BE2C (cell line): Measurements from ENCODE around the gene PTPRG.
A peak's percentile ranks its signal among the peaks of the same experiment; 100 is the strongest.

Source experiments
- DNase-seq: peaks from one replicate; pipeline ENCODE4 v3.0.0-alpha.2; 2020
- H3K27me3 ChIP-seq: fragments of 250-450 bp; sonication (Bioruptor Pico); 2 replicates; pipeline ENCODE4 v1.5.1; 2020; ENCODE audit warnings: mild to moderate bottlenecking
- H3K36me3 ChIP-seq: fragments of 250-450 bp; sonication (Bioruptor Pico); 2 replicates; pipeline ENCODE4 v1.5.1; 2020; ENCODE audit warnings: mild to moderate bottlenecking
- H3K4me1 ChIP-seq: fragments of 250-450 bp; sonication (Bioruptor Pico); 2 replicates; pipeline ENCODE4 v1.5.1; 2020
- H3K4me3 ChIP-seq: 2 replicates; pipeline ENCODE4 v1.5.1; 2011; ENCODE audit warnings: low read depth, low read length
- H3K9me3 ChIP-seq: fragments of 250-450 bp; sonication (Bioruptor Pico); 2 replicates; pipeline ENCODE4 v1.5.1; 2020
- TF ChIP-seq, protein P1 (sequence below): IDR thresholded peaks from 2 replicates; pipeline ENCODE4 v1.5.1; 2012; ENCODE audit warnings: mild to moderate bottlenecking, low read depth, low read length

PTPRG gene

DNA sequence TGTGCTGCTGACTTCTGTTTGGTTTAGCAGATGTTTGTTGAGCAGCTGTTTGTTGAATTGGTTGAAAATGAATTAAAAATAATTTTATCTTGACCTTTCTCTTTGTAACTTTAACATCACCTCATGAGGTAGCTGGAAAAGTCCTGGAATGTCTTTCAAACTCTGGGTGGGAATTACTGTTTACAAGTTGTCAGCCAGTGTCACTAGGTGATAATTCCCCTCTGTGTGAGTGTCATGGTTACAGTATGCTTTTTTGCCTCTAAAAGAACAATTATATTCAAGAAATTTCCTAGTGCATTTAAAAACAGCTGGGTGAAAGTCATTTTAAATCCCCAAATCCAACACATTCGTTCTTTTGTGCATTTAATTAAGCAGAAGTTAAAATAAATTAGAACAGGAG is 113.2 kb downstream of the PTPRG start:
- TF ChIP-seq, protein P1, sequence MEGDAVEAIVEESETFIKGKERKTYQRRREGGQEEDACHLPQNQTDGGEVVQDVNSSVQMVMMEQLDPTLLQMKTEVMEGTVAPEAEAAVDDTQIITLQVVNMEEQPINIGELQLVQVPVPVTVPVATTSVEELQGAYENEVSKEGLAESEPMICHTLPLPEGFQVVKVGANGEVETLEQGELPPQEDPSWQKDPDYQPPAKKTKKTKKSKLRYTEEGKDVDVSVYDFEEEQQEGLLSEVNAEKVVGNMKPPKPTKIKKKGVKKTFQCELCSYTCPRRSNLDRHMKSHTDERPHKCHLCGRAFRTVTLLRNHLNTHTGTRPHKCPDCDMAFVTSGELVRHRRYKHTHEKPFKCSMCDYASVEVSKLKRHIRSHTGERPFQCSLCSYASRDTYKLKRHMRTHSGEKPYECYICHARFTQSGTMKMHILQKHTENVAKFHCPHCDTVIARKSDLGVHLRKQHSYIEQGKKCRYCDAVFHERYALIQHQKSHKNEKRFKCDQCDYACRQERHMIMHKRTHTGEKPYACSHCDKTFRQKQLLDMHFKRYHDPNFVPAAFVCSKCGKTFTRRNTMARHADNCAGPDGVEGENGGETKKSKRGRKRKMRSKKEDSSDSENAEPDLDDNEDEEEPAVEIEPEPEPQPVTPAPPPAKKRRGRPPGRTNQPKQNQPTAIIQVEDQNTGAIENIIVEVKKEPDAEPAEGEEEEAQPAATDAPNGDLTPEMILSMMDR, result no peak
- Histone ChIP-seq H3K9me3 (no peaks in the 10 kb centered on the region), H3K4me3 (no peak overlapping the region), H3K27me3 (no peaks in the 10 kb centered on the region; the same call in 1 of the 2 replicates), H3K4me1 (no peaks in the 10 kb centered on the region), H3K36me3 (no peaks in the 10 kb centered on the region)
- DNase-seq, result no peak

DNA sequence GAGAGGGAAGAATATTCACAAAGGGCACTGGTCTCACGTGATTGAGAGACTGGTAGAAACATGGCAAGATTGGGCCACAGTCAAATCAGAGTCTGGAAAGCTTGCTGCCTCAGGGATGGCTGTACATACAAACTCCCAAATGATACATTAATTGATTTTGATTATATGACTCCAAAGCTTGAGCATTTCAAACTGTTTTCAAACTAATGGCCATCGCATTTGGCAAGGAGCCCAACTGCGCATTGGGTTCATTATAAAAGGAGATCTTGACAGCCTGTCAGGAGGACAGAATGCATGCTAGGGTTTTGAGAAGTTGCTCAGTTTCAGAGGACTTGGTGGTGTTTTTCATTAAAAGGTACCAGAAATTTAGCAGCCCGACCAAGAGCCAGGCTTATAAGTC is 117.7 kb downstream of the PTPRG start:
- no peaks in the 10 kb centered on the region; the same call in 1 of the 2 replicates for H3K27me3 ChIP-seq

DNA sequence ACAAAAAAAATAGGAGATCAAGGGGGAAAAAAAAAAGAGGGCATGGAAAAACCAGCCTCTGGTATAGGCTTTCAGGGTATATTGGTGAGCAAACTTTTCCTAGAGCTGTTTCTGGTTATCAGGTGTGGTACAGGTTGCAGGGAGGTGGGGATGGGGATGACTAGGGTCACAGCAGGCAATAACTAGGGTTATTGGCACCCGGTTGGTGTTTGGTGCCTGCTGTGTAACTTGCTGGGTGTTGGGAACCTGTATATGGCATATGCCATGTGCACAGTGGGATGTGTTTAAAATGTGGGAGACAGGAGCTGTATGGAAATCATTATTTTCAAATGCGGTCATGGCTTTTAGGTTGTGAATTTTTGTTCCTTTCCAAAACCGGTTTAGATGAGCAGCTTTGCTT is 119.2 kb downstream of the PTPRG start:
- H3K4me1 ChIP-seq, result no peaks in the 10 kb centered on the region
- no peaks in the 10 kb centered on the region for H3K36me3 ChIP-seq
- TF ChIP-seq, protein P1, result no peak
- H3K27me3 ChIP-seq, result no peaks in the 10 kb centered on the region; the same call in 1 of the 2 replicates
- H3K9me3 ChIP-seq, result no peaks in the 10 kb centered on the region
- DNase-seq, result no peak
- H3K4me3 ChIP-seq, result no peak overlapping the region

More for the DNA sequence above, 117.7 kb downstream of the PTPRG start:
- Histone ChIP-seq H3K4me3 (no peak overlapping the region), H3K4me1 (no peaks in the 10 kb centered on the region), H3K9me3 (no peaks in the 10 kb centered on the region), H3K36me3 (no peaks in the 10 kb centered on the region)
- peak; percentile 7 for DNase-seq
- TF ChIP-seq, protein P1, result no peak

DNA sequence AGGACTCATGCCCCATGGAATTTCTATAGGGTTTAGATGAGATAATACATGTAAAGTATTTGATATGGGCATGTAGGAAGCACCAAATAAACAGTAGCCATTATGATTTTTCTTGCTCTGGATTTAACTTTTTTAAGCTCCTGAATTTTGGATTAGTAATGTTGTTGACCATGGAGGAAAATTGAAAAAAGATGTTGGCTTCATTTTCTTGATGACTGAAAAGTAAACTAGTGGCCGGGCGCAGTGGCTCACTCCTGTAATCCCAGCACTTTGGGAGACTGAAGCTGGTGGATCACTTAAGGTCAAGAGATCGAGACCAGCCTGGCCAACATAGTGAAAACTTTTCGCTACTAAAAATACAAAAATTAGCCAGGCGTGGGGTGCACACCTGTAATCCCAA is 120.3 kb downstream of the PTPRG start:
- TF ChIP-seq, protein P1, result no peak
- Histone ChIP-seq H3K4me3 (no peak overlapping the region), H3K9me3 (no peaks in the 10 kb centered on the region), H3K27me3 (no peaks in the 10 kb centered on the region; the same call in 1 of the 2 replicates), H3K36me3 (no peaks in the 10 kb centered on the region), H3K4me1 (no peaks in the 10 kb centered on the region)
- DNase-seq, result no peak

DNA sequence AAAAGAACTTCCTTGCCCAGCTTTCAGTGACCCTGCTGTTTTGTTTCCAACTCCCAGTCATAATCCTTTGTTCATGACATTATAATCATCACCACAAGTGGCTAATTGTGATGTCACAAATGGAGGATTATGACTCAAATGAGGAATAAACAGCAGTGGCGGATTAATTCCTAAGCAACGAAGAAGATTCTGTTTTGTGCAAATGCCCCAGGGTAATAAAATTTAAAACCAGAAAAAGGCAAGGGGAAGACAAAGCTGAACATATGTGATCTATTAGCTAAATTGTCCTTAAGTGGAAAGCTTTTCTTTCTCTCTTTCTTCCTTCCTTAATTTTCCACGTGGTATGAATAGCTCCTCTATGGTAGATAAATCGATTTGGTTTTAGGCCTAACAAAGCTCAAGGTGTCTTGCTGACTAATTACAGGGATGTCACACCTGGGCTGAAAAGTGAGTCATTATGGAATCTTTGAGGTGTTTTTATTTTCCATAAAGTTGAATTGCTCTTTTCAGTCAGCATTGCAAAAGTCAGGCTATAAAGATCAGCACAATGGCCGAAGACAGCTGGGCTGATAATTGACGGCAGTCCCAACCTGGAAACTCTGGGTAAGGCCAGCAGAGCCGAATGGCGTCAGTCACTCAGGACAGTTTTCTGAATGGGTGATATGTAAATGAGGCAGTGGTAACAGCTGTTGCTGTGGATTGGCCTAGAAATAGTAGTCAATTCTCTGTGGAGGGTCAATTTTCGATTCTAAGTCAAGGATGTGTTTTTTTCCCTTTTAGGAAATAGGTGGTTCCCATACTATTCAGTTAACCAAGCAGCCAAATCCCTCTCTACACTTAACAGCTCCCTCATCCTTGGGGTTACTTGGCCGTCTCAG is 121.5 kb downstream of the PTPRG start:
- Histone ChIP-seq H3K27me3 (no peaks in the 10 kb centered on the region; the same call in 1 of the 2 replicates), H3K4me3 (no peak overlapping the region), H3K4me1 (no peaks in the 10 kb centered on the region), H3K36me3 (no peaks in the 10 kb centered on the region), H3K9me3 (no peaks in the 10 kb centered on the region)
- TF ChIP-seq, protein P1, result no peak
- DNase-seq, result no peak
